GM18951 (cell line): Measurements from ENCODE around the gene DEPDC5.

ENCODE experiments used
- POLR2A ChIP-seq: IDR thresholded peaks from 4 replicates; pipeline ENCODE4 v1.6.1; 2011; ENCODE audit warnings: mild to moderate bottlenecking; ENCODE audit not compliant: insufficient read length, insufficient read depth; ENCODE audit errors: extremely low read depth
- in situ Hi-C: fragments of 300-500 bp; cut with MboI; formaldehyde crosslinking; loops from one replicate; pipeline ENCODE4 v1.12.0; 2022; ENCODE audit warnings: low sequenced_read_pairs, mixed read lengths, inconsistent platforms; ENCODE audit not compliant: unreplicated experiment

DEPDC5 gene

GRCh38 chr22:31861226-31861840 lies 107.5 kb downstream of the DEPDC5 start:
- no peak for TF ChIP-seq POLR2A
- in situ Hi-C loops: no loop called here

GRCh38 chr22:31866918-31867317 lies 113.1 kb downstream of the DEPDC5 start:
- in situ Hi-C loops: no loop called here
- no peak for TF ChIP-seq POLR2A

DNA sequence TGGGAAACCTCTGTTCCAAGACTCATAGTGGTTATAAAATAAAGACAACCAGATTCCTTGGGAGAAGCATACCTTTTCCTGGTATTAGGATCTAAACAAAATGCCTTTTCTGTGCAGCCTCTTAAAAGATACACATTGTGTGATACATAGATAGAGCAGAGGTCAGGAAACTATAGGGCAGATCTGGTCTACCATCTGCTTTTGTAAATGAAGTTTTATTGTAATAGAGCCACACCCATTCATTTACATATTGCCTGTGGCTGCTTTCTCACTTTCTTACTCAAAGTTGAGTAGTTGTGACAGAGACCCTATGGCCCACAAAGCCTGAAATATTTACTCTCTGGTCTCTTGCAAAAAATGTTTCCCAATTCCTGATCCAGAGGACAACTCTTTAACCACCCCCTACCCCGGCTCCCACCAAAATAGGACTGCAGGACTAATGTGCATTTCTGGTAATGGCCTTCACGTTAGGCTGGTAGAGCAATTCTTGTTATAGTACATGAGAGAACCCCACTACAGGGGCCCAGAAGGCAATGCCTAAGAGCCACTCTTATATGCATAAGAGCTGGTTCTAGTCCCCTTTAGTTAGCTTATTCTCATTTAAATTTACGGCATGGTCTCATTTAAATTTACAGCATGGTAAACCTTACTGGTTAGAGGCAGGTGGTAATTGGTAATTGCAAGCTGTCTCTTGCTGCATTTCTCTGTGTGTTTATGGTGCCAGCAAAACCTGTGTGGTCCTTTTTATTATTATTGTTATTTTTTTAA lies 113.8 kb downstream of the DEPDC5 start:
- in situ Hi-C loops: no loop called here
- TF ChIP-seq POLR2A: no peak

GRCh38 chr22:31869739-31870138 lies 115.9 kb downstream of the DEPDC5 start:
- in situ Hi-C loops: no loop called here
- TF ChIP-seq POLR2A: no peak

GRCh38 chr22:31870890-31871289 lies 117.1 kb downstream of the DEPDC5 start:
- no peak for TF ChIP-seq POLR2A
- in situ Hi-C loops: no loop called here

DNA sequence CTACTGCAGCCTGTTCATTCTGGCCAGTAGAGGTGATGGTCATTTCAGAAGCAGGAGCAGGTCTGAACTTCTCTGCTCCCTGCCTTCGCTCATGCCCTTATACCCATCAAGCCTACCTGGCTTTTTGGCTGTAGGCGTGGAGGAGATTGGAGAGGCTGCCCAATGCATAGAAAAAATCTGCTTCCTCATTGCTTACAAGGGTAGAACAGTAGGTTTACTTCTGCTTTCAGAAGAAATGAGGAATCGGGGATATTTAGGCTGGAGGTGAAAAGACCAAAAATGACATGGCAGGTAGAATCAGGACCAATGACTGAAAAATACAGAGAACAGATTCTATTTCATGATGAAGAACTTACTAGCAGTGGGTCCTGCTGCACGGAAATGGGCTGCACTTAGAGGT lies 117.7 kb downstream of the DEPDC5 start:
- TF ChIP-seq POLR2A: no peak
- in situ Hi-C loops: no loop called here

DNA sequence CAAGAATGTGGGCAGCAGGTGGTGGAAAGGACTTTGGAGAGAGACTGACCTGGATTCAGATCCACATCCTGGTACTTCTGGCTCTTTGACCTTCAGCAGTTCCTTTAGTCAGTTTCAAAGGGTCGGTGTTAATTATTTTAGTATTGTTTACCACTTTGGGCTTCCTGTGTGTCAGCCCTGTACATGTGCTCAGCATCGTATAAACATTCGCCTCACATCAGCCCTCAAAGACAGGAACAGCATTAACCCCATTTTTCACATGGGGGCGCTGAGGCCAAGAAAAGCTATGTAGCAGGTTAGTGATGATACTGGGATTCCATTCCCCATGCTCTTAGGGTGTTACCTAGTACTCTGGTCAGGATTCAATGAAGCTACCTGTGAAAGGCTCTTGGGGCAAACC lies 118.4 kb downstream of the DEPDC5 start:
- in situ Hi-C loops: no loop called here

DNA sequence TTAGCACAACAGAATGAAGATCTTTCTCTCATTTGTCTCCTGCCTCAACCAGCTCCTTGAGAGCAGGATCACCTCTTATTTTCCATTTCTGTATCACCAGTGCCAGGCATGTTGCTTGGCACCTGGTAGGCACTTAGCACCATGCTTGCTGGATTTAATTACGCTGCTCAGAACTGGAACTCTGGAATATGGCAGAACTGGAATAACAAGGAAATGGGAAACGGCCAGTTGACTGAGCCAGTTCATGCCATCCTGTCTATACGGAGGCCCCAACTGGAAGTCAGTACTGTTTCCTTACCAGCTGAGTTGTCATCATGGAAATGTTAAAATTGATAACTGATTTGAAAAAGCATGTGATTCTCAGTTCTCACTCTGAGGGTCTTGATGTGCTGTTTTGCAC lies 121.0 kb downstream of the DEPDC5 start:
- in situ Hi-C loops: no loop called here
- TF ChIP-seq POLR2A: no peak

More for the DNA sequence above, 118.4 kb downstream of the DEPDC5 start:
- TF ChIP-seq POLR2A: no peak

- TF ChIP-seq POLR2A: no peak
- in situ Hi-C loops: no loop called here
Observed at GRCh38 chr22:31876156-31876920, 122.5 kb downstream of the DEPDC5 start.

- in situ Hi-C loops: no loop called here
- no peak for TF ChIP-seq POLR2A
Observed at GRCh38 chr22:31879585-31879984, 125.8 kb downstream of the DEPDC5 start.

GRCh38 chr22:31881200-31881599 lies 127.4 kb downstream of the DEPDC5 start:
- TF ChIP-seq POLR2A: no peak
- in situ Hi-C loops: no loop called here

DNA sequence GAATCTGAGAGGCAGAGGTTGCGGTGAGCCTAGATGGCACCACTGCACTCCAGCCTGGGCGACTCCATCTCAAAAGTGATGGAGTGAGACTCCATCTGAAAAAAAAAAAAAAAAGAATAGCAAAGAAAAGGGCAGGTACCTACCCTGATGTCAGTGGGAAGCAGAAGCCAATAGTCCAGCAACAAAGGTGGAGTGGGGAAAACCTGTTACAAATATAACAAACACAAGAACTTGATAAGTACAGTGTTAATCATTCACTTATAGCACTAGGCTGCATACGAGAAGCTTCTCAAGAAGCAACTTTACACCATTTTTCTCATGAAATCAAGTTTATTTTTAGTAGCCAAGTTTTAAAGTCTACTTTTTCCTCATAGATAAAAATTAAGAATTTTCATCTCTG lies 128.0 kb downstream of the DEPDC5 start:
- TF ChIP-seq POLR2A: no peak
- in situ Hi-C loops: no loop called here

DNA sequence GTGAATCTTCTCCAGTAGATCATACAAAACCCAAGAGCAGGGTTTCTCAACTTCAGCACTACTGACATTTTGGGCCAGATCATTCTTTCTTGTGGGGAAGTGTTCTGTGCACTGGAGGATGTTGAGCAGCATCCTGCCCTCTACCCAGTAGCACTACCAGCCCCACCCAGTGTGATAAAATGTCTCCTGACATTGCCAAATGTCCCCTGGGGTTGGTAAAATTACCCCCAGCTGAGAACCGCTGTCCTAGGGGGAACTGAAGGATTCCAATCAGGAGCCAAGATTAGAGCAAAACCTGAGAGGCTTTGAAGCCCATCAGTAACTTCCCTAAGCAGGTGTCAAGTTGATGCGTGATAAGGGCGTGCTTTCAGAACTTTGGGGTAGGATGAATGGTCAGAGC lies 129.2 kb downstream of the DEPDC5 start:
- no peak for TF ChIP-seq POLR2A
- in situ Hi-C loops: no loop called here
